ENCODE measurements around the gene C14orf180.

The C14orf180 gene

DNA sequence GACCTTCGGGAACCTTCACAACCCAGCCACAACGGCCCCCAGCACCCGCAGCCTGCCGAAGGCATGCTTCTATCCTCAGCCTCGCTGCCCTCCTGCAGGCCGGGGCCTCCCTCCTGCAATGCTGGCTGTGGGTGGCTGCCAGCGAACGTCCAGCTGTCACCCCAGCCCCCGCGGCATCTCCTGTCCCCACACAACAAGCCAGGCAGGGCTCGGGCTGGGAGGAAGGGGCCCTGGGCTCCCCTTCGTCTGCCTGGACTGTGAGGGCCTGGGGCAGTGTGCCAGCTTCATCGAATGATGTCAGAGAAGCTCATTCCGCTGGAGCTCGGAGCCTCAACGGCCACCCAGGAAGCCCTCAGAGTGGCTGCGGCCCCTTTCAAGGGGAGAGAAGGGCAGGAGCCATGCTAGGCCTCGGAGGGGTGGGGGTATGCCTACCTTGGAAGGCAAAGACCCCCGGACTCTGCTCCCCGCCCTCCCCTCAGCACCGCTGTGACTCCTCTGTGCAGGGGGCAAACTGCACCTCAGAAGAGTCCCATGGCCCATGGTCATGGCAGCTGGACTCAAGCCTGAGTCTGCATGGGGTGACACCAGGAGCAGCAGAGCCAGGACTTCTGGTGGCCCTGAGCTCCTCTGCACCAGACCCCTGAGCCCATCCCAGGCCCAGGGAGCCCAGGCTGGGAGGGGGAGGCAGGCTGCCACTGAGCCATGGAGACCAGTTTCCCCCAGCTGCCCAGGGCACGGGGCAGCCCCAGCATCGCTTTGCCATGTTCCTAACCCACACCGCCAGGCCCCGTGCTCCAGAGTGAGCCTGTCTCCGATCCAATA, 24.7 kb upstream of the C14orf180 start:
- H3K4me3 ChIP-seq (ENCODE audit: low read length): no peak overlapping the region
- TF ChIP-seq, protein P1, sequence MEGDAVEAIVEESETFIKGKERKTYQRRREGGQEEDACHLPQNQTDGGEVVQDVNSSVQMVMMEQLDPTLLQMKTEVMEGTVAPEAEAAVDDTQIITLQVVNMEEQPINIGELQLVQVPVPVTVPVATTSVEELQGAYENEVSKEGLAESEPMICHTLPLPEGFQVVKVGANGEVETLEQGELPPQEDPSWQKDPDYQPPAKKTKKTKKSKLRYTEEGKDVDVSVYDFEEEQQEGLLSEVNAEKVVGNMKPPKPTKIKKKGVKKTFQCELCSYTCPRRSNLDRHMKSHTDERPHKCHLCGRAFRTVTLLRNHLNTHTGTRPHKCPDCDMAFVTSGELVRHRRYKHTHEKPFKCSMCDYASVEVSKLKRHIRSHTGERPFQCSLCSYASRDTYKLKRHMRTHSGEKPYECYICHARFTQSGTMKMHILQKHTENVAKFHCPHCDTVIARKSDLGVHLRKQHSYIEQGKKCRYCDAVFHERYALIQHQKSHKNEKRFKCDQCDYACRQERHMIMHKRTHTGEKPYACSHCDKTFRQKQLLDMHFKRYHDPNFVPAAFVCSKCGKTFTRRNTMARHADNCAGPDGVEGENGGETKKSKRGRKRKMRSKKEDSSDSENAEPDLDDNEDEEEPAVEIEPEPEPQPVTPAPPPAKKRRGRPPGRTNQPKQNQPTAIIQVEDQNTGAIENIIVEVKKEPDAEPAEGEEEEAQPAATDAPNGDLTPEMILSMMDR (IDR thresholded peaks at IDR 0.05; ENCODE audit: insufficient read depth, low read depth, low read length, missing control alignments): no peak
- DNase-seq (ENCODE audit: low read depth): no peak

- DNase-seq (ENCODE audit: low read depth): no peak
- H3K4me3 ChIP-seq (ENCODE audit: low read length): no peak overlapping the region
- TF ChIP-seq, protein P1 (IDR thresholded peaks at IDR 0.05; ENCODE audit: insufficient read depth, low read depth, low read length, missing control alignments): no peak
These were observed 23.9 kb upstream of the C14orf180 start for GRCh38 chr14:104555430-104556255.

GRCh38 chr14:104556256-104557021, 23.1 kb upstream of the C14orf180 start:
- TF ChIP-seq, protein P1 (IDR thresholded peaks at IDR 0.05; ENCODE audit: insufficient read depth, low read depth, low read length, missing control alignments): no peak
- H3K4me3 ChIP-seq (ENCODE audit: low read length): no peak overlapping the region
- no peak for DNase-seq (ENCODE audit: low read depth)

DNA sequence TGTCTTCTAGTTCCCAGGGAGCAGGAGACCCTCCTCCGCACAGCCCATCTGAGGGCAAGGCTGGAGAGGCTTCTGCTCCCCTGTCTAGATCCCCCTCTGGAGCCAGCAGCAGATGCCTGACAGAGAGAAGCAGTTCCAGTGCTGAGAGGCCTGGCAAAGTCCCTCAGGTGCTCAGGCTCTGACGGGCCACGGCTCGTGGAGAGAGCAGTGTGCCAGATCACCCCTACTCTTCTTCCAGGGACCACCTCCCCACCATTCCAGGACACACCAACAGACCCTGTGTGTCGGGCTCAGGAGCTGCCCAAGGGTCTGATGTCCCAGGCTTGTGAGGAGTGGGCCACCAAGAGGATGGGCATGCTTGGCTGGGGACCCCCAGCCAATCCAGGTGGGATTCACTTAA, 22.5 kb upstream of the C14orf180 start:
- TF ChIP-seq, protein P1 (IDR thresholded peaks at IDR 0.05; ENCODE audit: insufficient read depth, low read depth, low read length, missing control alignments): no peak
- H3K4me3 ChIP-seq (ENCODE audit: low read length): no peak overlapping the region
- DNase-seq (ENCODE audit: low read depth): no peak

- TF ChIP-seq, protein P1 (IDR thresholded peaks at IDR 0.05; ENCODE audit: insufficient read depth, low read depth, low read length, missing control alignments): no peak
- DNase-seq (ENCODE audit: low read depth): no peak
- H3K4me3 ChIP-seq (ENCODE audit: low read length): no peak overlapping the region
These were observed 21.8 kb upstream of the C14orf180 start for GRCh38 chr14:104557766-104558165.

DNA sequence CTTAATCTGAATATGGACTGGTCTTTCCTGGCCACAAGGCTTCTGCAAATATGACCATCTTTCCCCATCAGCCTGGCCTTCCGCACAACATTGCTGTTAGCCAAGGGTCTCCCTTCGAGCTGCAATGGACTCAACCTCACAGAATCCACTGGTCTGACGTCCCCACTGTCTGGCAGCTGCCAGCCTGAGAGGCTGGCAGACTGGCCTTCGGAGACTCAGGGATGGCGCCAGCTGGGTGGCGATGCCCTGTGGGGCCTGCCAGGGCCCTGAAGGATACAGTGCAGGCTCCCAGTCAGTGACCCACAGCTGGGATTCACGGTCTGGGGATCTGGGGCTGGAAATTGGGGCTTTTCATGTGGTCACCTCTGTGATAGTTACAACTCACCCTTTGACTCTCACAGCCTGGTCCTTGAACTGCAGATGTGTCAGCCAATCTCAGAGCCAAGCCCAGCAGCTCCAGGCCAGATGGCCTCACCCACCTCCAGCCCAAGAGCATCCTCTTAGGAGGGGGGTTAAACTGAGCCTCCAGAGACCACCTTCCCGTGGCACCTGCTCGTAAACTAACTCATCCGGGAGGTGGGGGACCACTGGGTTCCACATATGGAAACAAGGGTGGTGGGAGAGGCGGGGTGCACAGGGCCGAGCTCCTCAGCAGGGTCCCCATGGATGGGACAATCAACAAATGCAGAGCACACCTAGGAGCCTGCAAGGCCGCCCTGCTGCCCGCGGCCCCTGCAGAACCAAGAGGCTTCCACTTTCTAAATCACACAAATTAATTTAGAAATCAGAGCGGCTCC, 21.1 kb upstream of the C14orf180 start:
- DNase-seq (ENCODE audit: low read depth): no peak
- no peak overlapping the region for H3K4me3 ChIP-seq (ENCODE audit: low read length)
- TF ChIP-seq, protein P1 (IDR thresholded peaks at IDR 0.05; ENCODE audit: insufficient read depth, low read depth, low read length, missing control alignments): no peak

Measured in epithelial cell of esophagus (primary cell).